Measurements from ENCODE around the gene RAB6B. TPM values are rescaled to one million over a fixed set of nuclear protein-coding genes. Genes with fewer than 3 reads are reported as not detected.

Gene RAB6B
- total and polyA plus RNA-seq, 2 of the 8 experiments (the other 6 are each of a cell fraction or from before 2014, with no cell fraction given), result 7.9 to 15.6 TPM

- Histone ChIP-seq H3K18ac (ENCODE audit: extremely low read depth, low read length) (no peak overlapping the region), H2BK12ac (ENCODE audit: low read depth, low read length) (no peak overlapping the region), H3K56ac (replicated peaks; ENCODE audit: insufficient read length, low read depth, low read length) (no peak overlapping the region), H3K4me2 (ENCODE audit: insufficient read depth in 1 of 2, low read depth in 2 of 2, low read length in 2 of 2) (no peak overlapping the region), H3K4me1 (replicated peaks in 1 of 4; ENCODE audit: control insufficient read depth in 3 of 4, insufficient read depth in 4 of 4, low read length in 3 of 4) (peaks cover 0 to 3% (median 0%) of the 10 kb centered on the region in 4 experiments; a peak in 3 of 7 replicates), H2BK120ac (replicated peaks; ENCODE audit: low read depth, low read length) (no peak overlapping the region), H2AFZ (ENCODE audit: low read length) (no peak overlapping the region), H4K8ac (ENCODE audit: extremely low read depth, insufficient read depth, low read length) (no peak overlapping the region), H2BK20ac (ENCODE audit: low read length) (no peak overlapping the region), H3K79me2 (ENCODE audit: control insufficient read depth in 1 of 2, insufficient read depth in 2 of 2, low read length in 2 of 2) (no peaks in the 10 kb centered on the region), H2AK5ac (ENCODE audit: low read depth, low read length) (no peak overlapping the region), H2BK5ac (ENCODE audit: low read depth, low read length) (no peak overlapping the region), H3K23me2 (ENCODE audit: low read depth, low read length) (no peaks in the 10 kb centered on the region), H3K27me3 (replicated peaks in 1 of 4; ENCODE audit: control insufficient read depth in 3 of 4, extremely low read depth in 1 of 4, insufficient read depth in 3 of 4, low read length in 3 of 4) (no peaks in the 10 kb centered on the region), H3K79me1 (ENCODE audit: low read depth, low read length) (no peaks in the 10 kb centered on the region), H3K9me3 (ENCODE audit: insufficient read depth in 2 of 2, low read depth in 1 of 2, low read length in 1 of 2) (no peaks in the 10 kb centered on the region), H4K91ac (replicated peaks; ENCODE audit: insufficient read length, low read length) (no peak overlapping the region), H3K9ac (replicated peaks in 1 of 4; ENCODE audit: extremely low read depth in 1 of 4, low read depth in 3 of 4, low read length in 3 of 4) (no peak overlapping the region), H4K20me1 (replicated peaks in 1 of 2; ENCODE audit: control insufficient read depth in 1 of 2, insufficient read depth in 2 of 2, low read length in 2 of 2) (no peaks in the 10 kb centered on the region), H4K5ac (ENCODE audit: insufficient read length, low read depth, low read length) (no peak overlapping the region), H3K23ac (ENCODE audit: insufficient read length) (no peak overlapping the region), H2BK15ac (ENCODE audit: low read length) (no peak overlapping the region), H3K4me3 (ENCODE audit: extremely low read depth in 1 of 4, insufficient read depth in 2 of 4, low read depth in 3 of 4, low read length in 4 of 4) (no peak overlapping the region), H3K27ac (ENCODE audit: low read depth, low read length) (no peak overlapping the region), H3K14ac (ENCODE audit: insufficient read length) (no peak overlapping the region), H3K4ac (replicated peaks; ENCODE audit: insufficient read length, low read depth, low read length) (no peak overlapping the region), H3K36me3 (ENCODE audit: control insufficient read depth in 2 of 4, insufficient read depth in 4 of 4, low read length in 3 of 4) (no peaks in the 10 kb centered on the region)
- ChIA-PET CTCF (ENCODE audit: partially characterized antibody) (interaction anchor here (0.6 to 2.4 kb wide), 7 partner anchors 10 to 161 kb away, joined by 3 to 6 read pairs (median 3); no protein-coding TSS in a partner anchor), POLR2A (ENCODE audit: partially characterized antibody) (interaction anchor here (1.7 kb wide), 1 partner anchor 24 kb away, joined by 3 read pairs; no protein-coding TSS in a partner anchor)
- DNase-seq (ENCODE audit: low read depth in 1 of 2, low spot score in 2 of 2) (no peak), FAIRE-seq (no peak)
- TF ChIP-seq SRF (IDR thresholded peaks at IDR 0.05; ENCODE audit: low read depth, low read length), result no peak
- TF ChIP-seq POU5F1 (IDR thresholded peaks at IDR 0.05; ENCODE audit: low read depth, low read length), result no peak
- no peak for TF ChIP-seq SUZ12 (IDR thresholded peaks at IDR 0.05; ENCODE audit: low read length)
- no peak for TF ChIP-seq PHF8 (conservative IDR thresholded peaks at IDR 0.05; ENCODE audit: low read depth, low read length)
- no peak for TF ChIP-seq HDAC2 (IDR thresholded peaks at IDR 0.05; ENCODE audit: borderline replicate concordance in 1 of 2, low read depth in 2 of 2, low read length in 2 of 2)
- TF ChIP-seq TBP (IDR thresholded peaks at IDR 0.05; ENCODE audit: low read depth, low read length), result no peak
- TF ChIP-seq JUND (IDR thresholded peaks at IDR 0.05; ENCODE audit: low read length), result no peak
- TF ChIP-seq SIRT6 (IDR thresholded peaks at IDR 0.05; ENCODE audit: low read length), result no peak
- TF ChIP-seq ZNF274 (IDR thresholded peaks at IDR 0.05; ENCODE audit: borderline replicate concordance, extremely low read depth, low read length), result no peak
- 81% methylated on average over 8 of the region's 8 CpGs; no CpG with 5 or more reads in 1 of the 2 experiments for WGBS, 2 experiments (ENCODE audit: extremely low coverage in 1 of 2, insufficient coverage in 1 of 2, insufficient read length in 1 of 2, insufficient replicate concordance in 2 of 2, low coverage in 1 of 2, low lambda C conversion rate in 2 of 2, missing lambda C conversion rate in 1 of 2)
These were observed 27.5 kb downstream of the RAB6B start for GRCh38 chr3:133868186-133868585.

Measured in H1 (cell line).